OCI-LY7 (cell line): ENCODE measurements around the gene SPAG4. TPM values are rescaled to one million over a fixed set of nuclear protein-coding genes. Genes with fewer than 3 reads are reported as not detected.

Experiments
- BruUV-seq: library from RNA; stranded (reverse); fragments of 400-500 nt; replicated peaks from 2 replicates; lab custom pipeline; 2021; lab: Mats Ljungman, UMichigan
- CTCF ChIA-PET: fragments of 300-600 bp; sonication (Branson Sonifier 250); formaldehyde crosslinking; loops from one replicate; lab custom pipeline; 2022; ENCODE audit warnings: antibody characterized with exemption; ENCODE audit not compliant: unreplicated experiment; lab: Charles Lee
- POLR2A ChIA-PET: fragments of 300-600 bp; sonication (Branson Sonifier 250); formaldehyde crosslinking; loops from one replicate; lab custom pipeline; 2022; ENCODE audit warnings: antibody characterized with exemption; lab: Charles Lee
- DNase-seq: peaks from one replicate; pipeline ENCODE4 v3.0.0-alpha.2; 2015; ENCODE audit warnings: low spot score
- H2AFZ ChIP-seq: fragments of 200-600 bp; sonication (generic), shearing (Covaris generic); 2 replicates; pipeline ENCODE4 v1.6.1; 2014; ENCODE audit warnings: mild to moderate bottlenecking, antibody characterized with exemption, low read length, moderate library complexity
- H3K27ac ChIP-seq: fragments of 200-600 bp; sonication (generic); 2 replicates; pipeline ENCODE4 v1.5.1; 2014; ENCODE audit warnings: mixed run types, low read depth, mild to moderate bottlenecking, moderate library complexity, low read length, inconsistent platforms; ENCODE audit not compliant: poor library complexity, severe bottlenecking
- H3K36me3 ChIP-seq: fragments of 200-600 bp; sonication (generic); 2 replicates; pipeline ENCODE4 v1.6.1; 2014; ENCODE audit warnings: mild to moderate bottlenecking, antibody characterized with exemption, low read length, moderate library complexity, mixed read lengths; ENCODE audit not compliant: insufficient read depth
- H3K4me1 ChIP-seq: fragments of 200-600 bp; sonication (generic); 2 replicates; pipeline ENCODE4 v1.5.1; 2014; ENCODE audit warnings: mild to moderate bottlenecking, low read length; ENCODE audit not compliant: insufficient read depth, poor library complexity, severe bottlenecking
- H3K4me2 ChIP-seq: fragments of 200-600 bp; sonication (generic); 2 replicates; pipeline ENCODE4 v1.6.1; 2014; ENCODE audit warnings: mild to moderate bottlenecking, low read length
- H3K4me3 ChIP-seq: fragments of 200-600 bp; sonication (generic); 2 replicates; pipeline ENCODE4 v1.5.1; 2014; ENCODE audit warnings: mild to moderate bottlenecking, low read depth, low read length; ENCODE audit not compliant: poor library complexity, severe bottlenecking
- H3K79me2 ChIP-seq: fragments of 200-600 bp; sonication (generic); 2 replicates; pipeline ENCODE4 v1.6.1; 2016; ENCODE audit warnings: low read depth, mild to moderate bottlenecking, low read length, moderate library complexity, mixed read lengths; ENCODE audit not compliant: insufficient read depth
- H3K9me2 ChIP-seq: fragments of 200-600 bp; sonication (generic); 2 replicates; pipeline ENCODE4 v1.6.1; 2016; ENCODE audit warnings: mild to moderate bottlenecking, low read length, mixed read lengths; ENCODE audit not compliant: insufficient read depth
- H3K9me3 ChIP-seq: fragments of 200-600 bp; sonication (generic); 2 replicates; pipeline ENCODE4 v1.6.1; 2014; ENCODE audit warnings: mild to moderate bottlenecking, mixed run types, low read length, mixed read lengths
- H4K20me1 ChIP-seq: fragments of 200-600 bp; sonication (generic); 2 replicates; pipeline ENCODE4 v1.6.1; 2014; ENCODE audit warnings: mild to moderate bottlenecking, antibody characterized with exemption, low read length, moderate library complexity, mixed read lengths; ENCODE audit not compliant: insufficient read depth
- CTCF ChIP-seq: fragments of 200-600 bp; sonication (generic); conservative IDR thresholded peaks from 2 replicates; pipeline ENCODE4 v1.5.1; 2014; ENCODE audit warnings: mild to moderate bottlenecking, antibody characterized with exemption, low read length, moderate library complexity, mixed read lengths
- EZH2phosphoT487 ChIP-seq: fragments of 200-600 bp; sonication (generic); IDR thresholded peaks from 2 replicates; pipeline ENCODE4 v1.6.1; 2018; ENCODE audit warnings: low read depth, borderline replicate concordance, mild to moderate bottlenecking, mixed run types, antibody characterized with exemption, low read length, moderate library complexity, mixed read lengths
- intact Hi-C: fragments of 100-400 bp; cut with micrococcal nuclease; formaldehyde crosslinking; loops from one replicate; pipeline ENCODE4 v1.10.0; 2022; ENCODE audit not compliant: unreplicated experiment
- total RNA-seq, 2 experiments: library from RNA; depleted of rRNA in 1 of 2; stranded (reverse); fragments of >200 nt in 1 of 2; shearing (Covaris generic) in 1 of 2; gene quantifications; 2 replicates each; pipeline ENCODE4 v1.2.3, GENCODE V29; 2014 to 2022

The SPAG4 gene
- total RNA-seq, 2 experiments from 2014 or later: 24.7 to 64.2 TPM

- no peak for TF ChIP-seq CTCF
- TF ChIP-seq EZH2phosphoT487: no peak
- no peak overlapping the region for H3K4me2 ChIP-seq
- no peak overlapping the region for H2AFZ ChIP-seq
- H3K36me3 ChIP-seq: peaks cover 65% of the 10 kb centered on the region
- no peaks in the 10 kb centered on the region for H3K9me2 ChIP-seq
- intact Hi-C loops: no loop called here
- H3K79me2 ChIP-seq: peaks cover 74% of the 10 kb centered on the region
- H3K4me3 ChIP-seq: no peak overlapping the region
- H3K27ac ChIP-seq: no peak overlapping the region
- H4K20me1 ChIP-seq: peaks cover 8% of the 10 kb centered on the region; the same call in 1 of the 2 replicates
- no TSS peak for BruUV-seq
- no peaks in the 10 kb centered on the region for H3K9me3 ChIP-seq
- ChIA-PET CTCF (no interaction called here), POLR2A (interaction anchor here (0.9 kb wide), 1 partner anchor 182 kb away, joined by 3 read pairs; no protein-coding TSS in a partner anchor)
- no peak for DNase-seq
- no peaks in the 10 kb centered on the region for H3K4me1 ChIP-seq
Observed at GRCh38 chr20:35648836-35649235, 33.2 kb downstream of the SPAG4 start.

GRCh38 chr20:35650632-35651031, 35.0 kb downstream of the SPAG4 start:
- Histone ChIP-seq H3K79me2 (peaks cover 86% of the 10 kb centered on the region), H3K36me3 (peaks cover 83% of the 10 kb centered on the region), H3K4me2 (no peak overlapping the region), H3K4me3 (no peak overlapping the region), H3K27ac (no peak overlapping the region), H3K4me1 (no peaks in the 10 kb centered on the region), H2AFZ (no peak overlapping the region), H4K20me1 (peaks cover 15% of the 10 kb centered on the region), H3K9me3 (no peaks in the 10 kb centered on the region), H3K9me2 (no peaks in the 10 kb centered on the region)
- TF ChIP-seq EZH2phosphoT487 (no peak), CTCF (no peak)
- ChIA-PET CTCF (no interaction called here), POLR2A (no interaction called here)
- intact Hi-C loops: no loop called here
- no peak for DNase-seq
- BruUV-seq: no TSS peak

- no peak for DNase-seq
- Histone ChIP-seq H3K4me3 (no peak overlapping the region), H3K9me3 (no peaks in the 10 kb centered on the region), H3K9me2 (no peaks in the 10 kb centered on the region), H4K20me1 (peaks cover 20% of the 10 kb centered on the region), H2AFZ (no peak overlapping the region), H3K36me3 (peaks cover 94% of the 10 kb centered on the region), H3K4me1 (peaks cover 1% of the 10 kb centered on the region), H3K79me2 (peaks cover 94% of the 10 kb centered on the region), H3K4me2 (no peak overlapping the region), H3K27ac (no peak overlapping the region)
- TF ChIP-seq CTCF (no peak), EZH2phosphoT487 (no peak)
- ChIA-PET POLR2A (interaction anchor here (0.6 to 1.2 kb wide), 2 partner anchors 9 to 107 kb away, joined by 3 to 4 read pairs; no protein-coding TSS in a partner anchor), CTCF (no interaction called here)
- intact Hi-C loops: no loop called here
- no TSS peak for BruUV-seq
Observed at GRCh38 chr20:35651958-35652357, 36.3 kb downstream of the SPAG4 start.
